BJ (cell line): ENCODE data around the gene TRPM7. TPM values are rescaled to one million over a fixed set of nuclear protein-coding genes. Genes with fewer than 3 reads are reported as not detected.
"Not testable (repeated sequence)": the region's sequence is repeated elsewhere in the genome, so short reads cannot be mapped to it uniquely, and the experiment has no call there.

Experiments
- CTCF ChIA-PET: fragments of 350-600 bp; formaldehyde crosslinking; extraction: SDS; loops from one replicate; lab custom pipeline; 2021; ENCODE audit warnings: antibody characterized with exemption, inconsistent platforms; lab: Yijun Ruan, JAX
- POLR2A ChIA-PET: fragments of 300-600 bp; sonication (Branson Sonifier 250); formaldehyde crosslinking; extraction: SDS; loops from one replicate; lab custom pipeline; 2021; ENCODE audit warnings: antibody characterized with exemption; lab: Charles Lee
- DNase-seq: peaks from one replicate; pipeline ENCODE4 v3.0.0-alpha.2; 2011; ENCODE audit warnings: low read depth
- H3K27me3 ChIP-seq: 2 replicates; pipeline ENCODE4 v1.6.0; 2011; ENCODE audit warnings: low read length; ENCODE audit not compliant: control insufficient read depth, insufficient read depth
- H3K36me3 ChIP-seq: 2 replicates; pipeline ENCODE4 v1.5.1; 2011; ENCODE audit warnings: low read length; ENCODE audit not compliant: control insufficient read depth, insufficient read depth
- H3K4me3 ChIP-seq: 2 replicates; pipeline ENCODE4 v1.5.1; 2011; ENCODE audit warnings: low read depth, mild to moderate bottlenecking, control low read depth, low read length
- CTCF ChIP-seq: IDR thresholded peaks from 2 replicates; pipeline ENCODE4 v1.5.1; 2011; ENCODE audit warnings: low read depth, mild to moderate bottlenecking, control low read depth, inconsistent platforms, low read length, moderate library complexity; ENCODE audit not compliant: insufficient read depth
- polyA plus RNA-seq: library from polyadenylated mRNA; depleted of rRNA; stranded (reverse); fragments of >200 nt; gene quantifications from 2 replicates; pipeline ENCODE4 v1.2.3, GENCODE V29; 2011

Gene TRPM7
- polyA plus RNA-seq, 1 experiment = 9.9 TPM

- ChIA-PET CTCF (no interaction called here), POLR2A (no interaction called here)
- Histone ChIP-seq H3K36me3 (peaks cover 3% of the 10 kb centered on the region), H3K27me3 (no peaks in the 10 kb centered on the region), H3K4me3 (no peak overlapping the region)
- TF ChIP-seq CTCF = no peak
- no peak for DNase-seq
Measured at GRCh38 chr15:50594311-50594710, 92.3 kb downstream of the TRPM7 start.

DNA sequence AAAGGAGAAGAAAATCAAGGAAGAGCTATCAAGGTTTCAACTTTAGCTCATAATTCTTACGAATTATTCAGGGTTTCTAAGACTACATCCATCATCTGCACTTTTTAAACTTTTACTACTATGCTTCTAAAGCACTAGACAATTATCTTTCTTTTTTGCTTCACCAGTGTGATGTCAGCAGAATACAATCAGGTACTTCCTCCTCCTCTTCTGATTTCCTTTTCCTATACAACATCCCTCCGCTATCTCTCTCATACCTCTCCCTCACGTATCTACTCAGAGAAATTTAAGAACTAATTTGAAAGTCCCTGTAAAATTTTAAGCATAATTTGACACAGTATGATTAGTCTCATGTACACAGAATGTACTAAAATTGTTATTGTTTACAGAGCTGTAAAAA, 92.8 kb downstream of the TRPM7 start:
- ChIA-PET POLR2A (no interaction called here), CTCF (no interaction called here)
- H3K36me3 ChIP-seq = peaks cover 5% of the 10 kb centered on the region
- H3K27me3 ChIP-seq = no peaks in the 10 kb centered on the region
- no peak for TF ChIP-seq CTCF
- no peak for DNase-seq
- H3K4me3 ChIP-seq = no peak overlapping the region

DNA sequence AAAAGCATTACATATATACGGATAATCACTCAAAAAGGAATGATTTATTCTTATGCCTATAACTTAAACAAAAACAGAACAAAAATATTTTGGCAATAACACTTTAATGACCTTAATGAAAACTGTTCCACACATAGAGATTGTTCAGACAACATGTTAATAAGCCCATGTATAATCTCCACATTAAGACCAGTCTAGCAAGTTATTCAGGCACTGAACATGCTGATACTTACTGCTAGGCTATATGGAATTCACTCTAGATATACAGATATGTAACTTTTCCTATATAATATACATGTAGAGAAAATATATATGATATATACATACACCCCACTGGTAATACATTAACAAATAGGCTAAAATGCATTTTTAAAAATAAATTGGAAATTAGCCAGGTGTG, 96.3 kb downstream of the TRPM7 start:
- Histone ChIP-seq H3K27me3 (no peaks in the 10 kb centered on the region), H3K4me3 (no peak overlapping the region), H3K36me3 (peaks cover 5% of the 10 kb centered on the region)
- no peak for TF ChIP-seq CTCF
- POLR2A ChIA-PET = no interaction called here
- DNase-seq = no peak
- CTCF ChIA-PET = interaction anchor here (0.9 kb wide), 1 partner anchor 71 kb away, joined by 3 read pairs; no protein-coding TSS in a partner anchor

DNA sequence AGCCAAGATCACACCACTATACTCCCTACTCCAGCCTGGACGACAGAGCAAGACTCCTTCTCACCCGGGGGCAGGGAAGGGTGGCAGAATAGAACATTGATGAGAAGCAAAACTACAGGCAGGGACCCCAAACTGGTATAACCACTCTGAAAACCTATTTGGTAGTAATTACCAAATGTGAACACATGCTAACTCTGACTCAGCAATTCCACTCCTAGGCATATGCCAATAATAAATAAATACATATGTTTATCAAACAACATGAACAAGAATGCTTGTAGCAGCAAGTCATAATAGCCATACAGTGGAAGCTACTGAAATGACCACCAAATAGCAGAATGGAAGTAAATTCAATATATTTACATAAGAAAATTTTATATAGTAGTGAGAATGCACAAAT, 109.1 kb downstream of the TRPM7 start:
- Histone ChIP-seq H3K36me3 (no peaks in the 10 kb centered on the region), H3K4me3 (no peak overlapping the region), H3K27me3 (no peaks in the 10 kb centered on the region)
- POLR2A ChIA-PET = no interaction called here
- no peak for TF ChIP-seq CTCF
- no peak for DNase-seq
- CTCF ChIA-PET = no interaction called here

GRCh38 chr15:50576166-50576565, 110.4 kb downstream of the TRPM7 start:
- CTCF ChIA-PET = interaction anchor here (0.6 kb wide), 1 partner anchor 13 kb away, joined by 3 read pairs; no protein-coding TSS in a partner anchor
- no peaks in the 10 kb centered on the region for H3K36me3 ChIP-seq
- H3K27me3 ChIP-seq = no peaks in the 10 kb centered on the region
- no peak for DNase-seq
- H3K4me3 ChIP-seq = no peak overlapping the region
- POLR2A ChIA-PET = interaction anchor here (0.5 kb wide), 1 partner anchor 11 kb away, joined by 4 read pairs; no protein-coding TSS in a partner anchor
- no peak for TF ChIP-seq CTCF

GRCh38 chr15:50573842-50574241, 112.8 kb downstream of the TRPM7 start:
- H3K36me3 ChIP-seq, POLR2A ChIA-PET, H3K27me3 ChIP-seq, DNase-seq, H3K4me3 ChIP-seq: not testable (repeated sequence)
- CTCF ChIA-PET = interaction anchor here (0.6 to 1.4 kb wide), 2 partner anchors 11 to 1462 kb away, joined by 3 to 4 read pairs; no protein-coding TSS in a partner anchor
